HG03520 (cell line): ENCODE measurements around the gene ATP2B2.

Experiments used
- ATAC-seq: cut with Tn5 transposase; IDR thresholded peaks from one replicate; pipeline ENCODE4 v1.9.1; 2021; ENCODE audit warnings: mild to moderate bottlenecking, moderate library complexity; ENCODE audit not compliant: unreplicated experiment

ATP2B2 gene

DNA sequence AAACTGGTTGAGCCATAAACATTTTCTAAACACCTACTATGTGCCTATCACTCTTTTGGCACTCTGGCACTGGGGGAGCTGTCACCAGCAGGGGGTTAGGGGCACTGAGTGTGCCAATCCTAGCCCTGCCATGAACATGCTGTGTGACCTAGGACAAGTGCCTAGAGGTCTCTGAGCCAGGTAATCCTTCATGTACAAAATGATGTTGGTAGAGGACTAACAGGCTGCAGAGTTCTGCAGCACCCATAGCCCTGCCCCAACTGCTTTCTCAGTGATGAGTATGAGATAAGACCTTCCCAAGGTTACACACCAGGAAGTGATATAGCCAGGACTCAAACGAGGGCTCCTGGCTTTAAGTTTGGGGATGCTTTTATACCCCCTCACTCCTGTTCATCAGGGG lies 99.6 kb downstream of the ATP2B2 start:
- no peak for ATAC-seq

DNA sequence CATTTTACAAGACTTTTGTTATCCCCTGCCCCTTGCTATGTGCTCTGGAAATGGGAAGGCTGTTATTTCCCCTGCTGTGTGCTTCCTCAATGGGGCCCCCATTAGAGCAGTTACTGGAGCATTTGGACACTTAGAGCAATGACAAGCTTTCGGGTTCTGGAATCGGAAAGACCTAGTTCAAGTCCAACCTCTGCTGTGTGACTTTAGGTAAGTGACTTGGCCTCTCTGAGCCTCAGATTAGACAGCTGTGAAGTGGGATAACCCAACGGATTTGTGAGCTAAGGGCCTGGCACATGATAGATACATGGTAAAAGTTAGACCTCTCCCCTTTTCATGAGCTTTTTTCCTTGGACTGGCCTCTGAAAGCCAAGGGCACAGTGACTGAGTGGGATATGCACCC lies 100.5 kb downstream of the ATP2B2 start:
- ATAC-seq, result no peak

DNA sequence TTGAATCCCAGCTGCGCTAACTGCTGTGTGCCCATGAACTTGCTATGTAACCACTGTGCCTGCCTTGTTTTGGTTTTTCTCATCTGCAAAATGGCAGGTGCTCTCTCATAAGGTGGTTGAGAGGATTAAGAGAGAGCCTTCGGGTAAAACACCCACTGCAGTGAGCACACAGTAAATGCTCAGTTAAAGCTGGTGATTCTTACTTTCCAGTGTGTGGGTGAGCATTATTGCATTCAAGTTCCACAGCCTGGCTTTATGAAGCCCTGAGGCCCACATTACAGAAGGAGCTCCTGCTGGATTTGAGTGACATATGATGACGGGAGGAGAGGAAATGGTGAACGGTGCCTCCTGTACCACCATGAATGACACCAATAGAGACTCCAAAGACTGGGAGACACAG lies 101.0 kb downstream of the ATP2B2 start:
- ATAC-seq, result no peak

DNA sequence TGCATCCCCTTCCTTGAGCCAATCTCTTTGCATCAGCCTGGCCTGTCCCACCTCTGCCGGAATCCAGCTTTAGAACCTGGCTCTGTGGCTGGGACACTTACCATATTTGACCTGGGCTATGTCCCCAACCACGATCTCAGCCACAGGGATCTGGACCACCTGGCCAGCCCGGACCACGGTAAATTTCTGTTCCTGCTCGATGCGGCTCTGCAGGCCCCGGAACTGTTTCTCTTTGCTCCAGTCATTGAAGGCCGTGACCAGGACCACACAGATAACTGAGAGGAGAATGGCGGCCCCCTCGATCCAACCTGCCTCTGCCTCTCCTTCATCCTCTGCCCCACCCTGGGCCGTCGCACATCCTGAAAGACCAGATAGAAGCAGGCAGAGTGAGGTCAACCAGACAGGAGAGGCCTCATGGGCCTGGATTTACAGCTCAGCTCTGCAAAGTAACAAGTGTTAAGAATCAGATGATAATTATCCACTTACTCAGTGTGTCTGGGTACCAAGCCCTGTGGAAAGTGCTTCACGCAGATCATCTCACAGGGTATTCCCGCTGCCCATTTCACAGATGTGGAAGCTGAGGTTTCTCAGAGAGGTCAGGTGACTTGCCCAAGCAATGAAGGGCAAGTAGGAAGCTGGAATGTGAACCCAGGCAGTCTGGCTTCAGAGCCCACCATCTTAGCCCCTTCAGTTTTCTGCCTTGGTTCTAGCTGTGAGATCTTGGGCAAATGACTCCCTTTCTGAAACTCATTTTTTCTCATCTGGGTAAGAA lies 103.2 kb downstream of the ATP2B2 start:
- ATAC-seq, result no peak

DNA sequence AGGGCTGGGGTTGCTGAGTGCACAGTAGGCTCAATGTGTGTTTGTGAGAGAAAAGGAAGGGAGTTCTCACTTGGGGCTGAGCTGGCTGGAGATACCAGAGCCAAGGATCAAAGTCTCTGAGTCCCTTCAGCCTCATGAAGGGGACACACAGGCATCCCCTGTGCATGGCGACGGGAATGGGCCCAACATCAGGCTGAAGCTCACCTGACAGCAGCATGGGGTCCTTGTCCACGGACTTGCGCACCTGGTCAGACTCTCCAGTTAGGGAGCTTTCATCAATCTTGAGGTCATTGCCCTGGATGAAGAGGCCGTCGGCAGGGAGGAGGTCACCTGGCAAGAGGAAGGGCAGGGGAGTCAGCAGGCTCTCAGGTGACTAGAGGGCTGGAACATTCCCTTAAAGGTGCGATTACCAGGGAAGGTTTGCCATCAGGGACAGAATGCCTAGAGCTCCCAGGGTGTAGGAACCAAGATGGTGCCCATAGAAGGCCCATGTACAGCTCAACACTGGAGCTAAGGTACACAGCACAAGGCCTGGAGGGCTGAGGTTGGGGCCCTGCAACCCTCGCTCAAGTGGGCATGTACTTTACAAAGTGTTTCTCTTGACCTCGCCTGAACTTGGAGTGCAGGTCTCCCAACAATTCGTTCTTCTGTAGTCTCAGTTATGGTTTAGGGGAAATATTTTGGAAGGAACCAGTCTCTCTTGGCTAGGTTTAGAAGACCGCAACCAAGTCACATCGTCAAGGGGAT lies 104.5 kb downstream of the ATP2B2 start:
- no peak for ATAC-seq

DNA sequence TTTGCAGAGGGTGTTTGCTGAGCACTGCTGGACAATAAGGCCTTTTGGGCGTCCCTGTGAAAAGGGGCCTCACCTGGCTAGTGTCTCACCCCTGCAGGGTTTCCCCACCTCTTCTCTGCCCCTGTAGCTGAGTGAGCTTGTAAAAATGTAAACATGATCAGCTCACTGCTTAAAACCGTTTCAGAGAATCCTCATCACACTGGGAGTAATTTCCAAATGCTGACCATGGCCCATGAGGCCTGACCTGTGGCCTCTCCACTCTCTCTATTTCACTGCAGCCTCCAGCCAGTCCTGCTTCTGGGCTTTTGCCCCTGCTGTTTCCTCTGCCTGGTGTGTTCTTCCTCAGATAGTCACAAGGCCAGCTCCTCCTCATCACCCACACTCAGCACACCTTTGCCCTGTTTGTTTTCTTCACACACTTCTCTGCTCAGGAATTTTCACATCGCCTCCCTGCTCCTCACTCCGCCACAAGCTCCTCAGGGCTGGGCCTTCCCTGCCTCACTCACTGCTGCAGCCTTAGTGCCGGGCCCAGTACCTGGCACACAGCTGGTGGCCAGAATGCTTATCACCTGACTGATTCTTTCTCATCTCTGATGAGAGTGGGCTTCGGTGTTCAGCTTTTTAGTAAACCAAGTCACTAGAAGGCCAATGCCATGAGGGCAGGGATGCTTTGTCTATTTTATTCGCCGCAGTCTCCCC lies 105.2 kb downstream of the ATP2B2 start:
- ATAC-seq, result no peak

DNA sequence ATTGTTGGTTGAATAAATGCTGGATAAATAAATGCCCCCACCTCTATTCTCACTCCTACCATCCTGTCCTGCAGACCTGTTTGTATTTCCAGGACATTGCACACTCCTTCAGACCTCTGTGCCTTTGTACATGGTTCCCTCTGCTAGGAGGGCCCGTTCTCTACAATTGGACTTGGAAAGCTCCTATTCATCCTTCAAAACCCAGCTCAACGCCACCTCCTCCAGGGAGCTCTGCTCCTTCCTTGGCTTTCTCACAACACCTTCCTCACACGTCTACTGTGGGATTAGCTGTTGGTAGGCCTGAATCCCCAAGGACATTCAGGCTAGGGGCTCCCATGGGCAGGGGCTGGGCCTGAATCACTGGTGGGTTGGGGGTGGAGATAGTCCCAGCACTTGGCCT lies 105.8 kb downstream of the ATP2B2 start:
- no peak for ATAC-seq

DNA sequence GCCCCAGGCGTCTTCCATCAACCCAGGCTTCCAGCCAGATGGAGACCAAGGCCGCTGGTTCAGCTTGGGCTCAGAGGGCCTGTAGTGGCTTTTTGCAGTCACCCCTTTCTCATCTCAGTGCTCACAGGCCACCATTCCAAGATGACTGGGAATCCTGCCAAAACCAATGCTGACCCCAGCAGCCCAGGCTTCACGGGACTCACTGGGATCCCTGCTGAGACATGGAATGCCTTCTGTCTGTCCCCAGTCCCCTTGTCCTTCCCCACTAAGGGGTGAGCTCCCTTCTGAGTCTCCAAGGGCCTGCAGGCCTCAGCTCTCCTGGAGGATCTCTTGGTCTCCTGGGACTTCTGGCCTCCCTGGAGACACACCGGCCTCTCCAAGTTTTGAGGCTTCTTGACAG lies 107.0 kb downstream of the ATP2B2 start:
- ATAC-seq, result no peak

DNA sequence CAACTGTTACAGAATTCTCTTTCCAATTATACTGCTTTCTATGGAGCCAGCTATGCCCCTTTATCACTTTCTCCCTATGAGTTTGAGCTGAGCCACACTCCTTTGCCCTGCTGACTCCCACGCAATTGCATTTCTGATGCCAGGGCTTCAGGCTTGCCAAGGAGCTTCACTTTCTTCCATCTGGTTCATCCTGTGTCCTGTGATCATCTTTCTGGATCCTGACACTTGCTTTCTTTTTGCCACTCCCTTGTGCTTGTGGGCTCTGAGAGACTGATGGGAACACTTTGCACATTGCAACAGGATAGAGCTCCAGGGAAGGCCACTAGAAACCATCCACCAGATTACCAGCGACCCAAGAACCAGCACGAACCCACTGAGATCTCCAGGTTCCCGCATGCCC lies 107.5 kb downstream of the ATP2B2 start:
- no peak for ATAC-seq

DNA sequence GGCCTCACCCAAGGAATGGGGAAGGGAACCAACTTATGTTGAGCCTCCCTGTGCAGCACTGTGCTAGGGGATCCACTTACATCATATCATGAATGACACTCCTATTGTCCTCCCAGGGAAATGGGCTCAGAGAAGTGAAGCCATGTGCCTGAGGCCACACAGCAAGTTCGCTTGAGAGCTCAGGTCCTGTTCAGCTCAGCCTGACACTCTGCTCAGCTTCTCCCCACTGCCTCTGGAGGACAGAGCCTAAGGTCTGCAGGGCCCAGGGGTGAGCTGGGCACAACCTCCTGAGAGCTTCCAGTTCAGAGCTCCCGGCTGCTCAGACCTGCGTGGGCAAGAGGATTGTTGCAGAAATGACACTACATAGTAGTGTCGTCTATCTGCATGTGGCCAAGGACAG lies 108.5 kb downstream of the ATP2B2 start:
- ATAC-seq, result no peak

DNA sequence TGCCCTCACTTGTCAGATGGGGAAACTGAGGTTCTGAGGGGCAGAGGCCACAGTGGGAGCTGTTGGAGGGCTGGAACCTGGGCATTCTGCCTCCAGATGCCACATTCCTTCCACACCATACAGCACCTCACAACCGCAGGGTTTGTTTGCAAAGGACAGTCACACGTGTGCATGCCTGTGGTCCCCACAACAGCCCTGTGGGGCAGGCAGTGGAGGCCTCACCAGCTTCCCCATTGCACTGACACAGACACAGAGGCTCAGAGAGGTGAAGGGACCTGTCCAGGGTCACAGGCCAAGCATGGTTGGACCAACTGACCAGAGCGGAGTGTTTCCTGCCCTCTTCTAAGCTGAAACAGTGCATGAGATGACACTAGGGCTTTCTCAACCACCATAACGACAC lies 109.3 kb downstream of the ATP2B2 start:
- ATAC-seq, result no peak

DNA sequence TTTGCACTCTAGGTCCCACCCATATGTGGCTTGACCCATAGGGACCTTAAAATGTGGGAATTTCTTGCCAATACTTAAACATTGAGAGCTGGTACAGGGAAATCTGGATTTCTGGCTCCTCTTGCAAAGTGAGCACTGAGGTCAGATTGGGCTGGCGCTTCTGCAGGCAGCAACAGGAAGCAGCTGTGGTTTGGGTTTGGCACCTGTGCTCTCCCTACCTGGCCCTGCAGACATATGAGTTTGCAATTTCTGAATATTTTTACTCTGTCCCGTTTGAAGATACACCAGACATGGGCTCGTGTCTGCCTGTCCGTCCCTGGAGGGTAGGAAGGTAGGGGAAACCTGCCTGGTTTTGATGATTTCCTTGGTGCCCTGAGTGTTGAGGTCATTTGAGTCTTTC lies 109.7 kb downstream of the ATP2B2 start:
- no peak for ATAC-seq

DNA sequence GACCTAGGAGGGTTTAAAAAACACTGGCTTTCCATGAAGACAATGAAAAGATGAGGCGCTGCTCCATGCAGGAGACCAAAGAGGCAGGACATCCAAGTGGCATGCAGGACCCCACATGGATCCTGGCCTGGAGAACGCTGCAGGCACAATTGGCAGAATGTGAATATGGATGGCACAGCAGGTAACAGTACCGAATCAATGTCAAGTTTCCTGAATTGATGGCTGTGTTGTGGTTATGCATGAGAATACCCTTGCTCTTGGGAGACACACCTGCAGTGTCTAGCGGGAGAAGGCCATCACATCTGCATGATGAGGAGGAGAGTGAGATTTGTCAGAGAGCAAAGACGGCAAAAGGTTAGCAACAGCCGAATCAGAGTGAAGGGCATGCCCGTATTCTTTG lies 110.2 kb downstream of the ATP2B2 start:
- no peak for ATAC-seq

DNA sequence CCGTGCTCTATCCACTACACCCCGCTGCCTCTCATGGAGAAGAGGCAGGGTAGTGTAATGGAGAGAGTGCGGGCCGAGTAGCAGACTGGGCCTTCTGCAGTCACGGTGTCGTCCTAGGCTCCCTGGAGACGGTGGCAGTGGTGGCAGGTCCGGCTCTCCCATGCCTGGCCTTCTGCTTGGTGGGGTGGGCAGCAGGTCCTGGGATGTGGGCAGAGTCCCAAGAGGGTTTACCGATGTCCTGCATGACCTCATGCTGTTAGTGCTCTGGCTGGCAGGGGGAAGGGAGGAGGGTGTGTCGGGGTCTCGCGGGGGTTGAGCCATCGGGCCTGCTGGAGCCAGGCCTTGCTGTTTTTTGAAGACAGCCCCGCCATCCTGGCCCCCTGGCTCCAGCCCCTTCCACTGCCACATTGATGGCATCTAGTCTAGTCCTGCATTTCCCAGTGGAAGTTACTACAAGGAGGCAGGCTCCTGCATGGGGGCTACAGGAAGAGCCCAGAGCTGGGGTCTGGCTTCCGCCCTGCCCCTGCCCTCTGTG lies 110.8 kb downstream of the ATP2B2 start:
- no peak for ATAC-seq

DNA sequence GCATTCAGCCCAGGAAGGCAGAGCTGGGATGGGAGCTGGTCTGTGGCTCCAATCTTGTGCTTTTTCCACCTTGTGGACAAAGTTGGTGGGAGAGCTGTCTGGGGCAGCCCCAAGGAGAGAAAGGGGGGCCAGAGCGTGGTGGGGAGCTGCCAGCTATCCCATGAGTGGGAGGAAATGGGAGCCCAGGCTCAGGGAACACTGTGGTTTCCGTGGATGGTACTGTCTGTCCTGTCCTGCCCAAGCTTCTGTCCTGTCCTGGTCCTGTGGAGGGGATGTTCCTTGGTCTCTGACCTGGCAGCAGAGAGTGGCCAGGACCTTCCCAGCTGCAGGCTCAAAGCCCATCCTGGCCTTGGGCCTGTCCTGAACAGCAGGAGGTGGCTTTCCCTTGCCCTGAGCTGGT lies 111.9 kb downstream of the ATP2B2 start:
- no peak for ATAC-seq

DNA sequence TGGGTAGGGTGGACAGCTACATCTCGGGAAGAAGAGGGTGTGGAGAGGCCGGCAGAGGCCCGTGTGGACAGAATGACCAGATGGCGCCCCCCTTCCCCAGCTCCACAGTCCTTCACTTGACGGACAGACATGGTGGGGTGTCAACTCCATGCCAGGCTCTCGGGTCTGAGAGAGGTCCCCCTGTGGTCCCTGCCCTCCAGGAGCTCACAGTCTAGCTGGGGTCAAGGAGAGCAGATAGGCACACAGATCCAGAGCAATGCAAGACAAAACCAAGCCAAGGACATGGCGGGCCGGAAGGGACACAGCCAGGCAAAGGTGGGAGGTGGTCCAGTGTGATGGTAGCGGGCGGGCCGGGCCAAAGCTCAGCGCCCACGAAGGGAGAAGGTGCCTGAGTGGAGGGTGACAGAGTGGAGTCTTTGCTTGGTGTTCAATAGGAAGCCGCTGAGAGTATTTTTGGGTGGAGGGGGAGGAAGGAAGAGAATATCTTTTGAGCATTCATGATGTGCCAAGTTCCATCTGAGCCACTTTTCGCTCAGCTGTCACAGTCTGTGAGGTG lies 112.4 kb downstream of the ATP2B2 start:
- no peak for ATAC-seq

DNA sequence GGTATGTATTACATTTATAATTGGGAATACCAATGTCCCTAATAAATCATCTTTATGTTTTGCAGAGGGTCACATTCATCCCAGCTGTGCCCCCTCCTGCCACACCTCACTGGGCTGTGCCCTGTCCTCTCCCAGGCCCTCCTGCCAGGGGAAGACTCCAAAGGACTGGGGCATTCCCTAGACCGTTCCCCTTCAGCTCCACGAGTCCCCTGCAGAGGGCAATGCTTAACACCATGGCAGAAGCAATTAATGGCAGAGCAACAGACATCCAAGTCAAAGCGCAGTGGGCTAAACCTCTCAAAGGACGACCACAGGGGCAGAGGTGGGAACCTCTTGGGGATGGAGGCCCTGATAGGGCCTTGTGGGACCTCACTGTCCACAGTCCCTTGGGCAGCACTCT lies 113.1 kb downstream of the ATP2B2 start:
- ATAC-seq, result no peak

DNA sequence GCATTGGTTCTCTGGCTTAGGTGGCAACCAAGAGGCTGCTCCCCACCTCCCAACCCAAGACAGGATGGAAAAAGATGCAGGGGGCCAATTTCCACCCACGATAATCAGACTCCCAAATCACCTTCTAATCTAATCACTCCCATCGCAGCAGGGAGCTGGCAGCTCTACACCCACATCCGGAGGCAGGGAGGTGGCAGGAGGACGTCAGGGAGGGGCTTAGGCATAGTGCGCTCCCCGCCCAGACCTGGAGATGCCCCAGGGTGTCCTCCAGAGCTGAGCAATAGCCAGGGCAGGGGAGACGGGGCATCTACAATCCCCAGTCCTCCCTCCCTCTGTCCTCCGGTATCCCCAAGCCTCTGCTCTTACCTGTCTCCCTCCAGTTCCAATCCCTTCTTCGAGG lies 114.0 kb downstream of the ATP2B2 start:
- ATAC-seq, result no peak

DNA sequence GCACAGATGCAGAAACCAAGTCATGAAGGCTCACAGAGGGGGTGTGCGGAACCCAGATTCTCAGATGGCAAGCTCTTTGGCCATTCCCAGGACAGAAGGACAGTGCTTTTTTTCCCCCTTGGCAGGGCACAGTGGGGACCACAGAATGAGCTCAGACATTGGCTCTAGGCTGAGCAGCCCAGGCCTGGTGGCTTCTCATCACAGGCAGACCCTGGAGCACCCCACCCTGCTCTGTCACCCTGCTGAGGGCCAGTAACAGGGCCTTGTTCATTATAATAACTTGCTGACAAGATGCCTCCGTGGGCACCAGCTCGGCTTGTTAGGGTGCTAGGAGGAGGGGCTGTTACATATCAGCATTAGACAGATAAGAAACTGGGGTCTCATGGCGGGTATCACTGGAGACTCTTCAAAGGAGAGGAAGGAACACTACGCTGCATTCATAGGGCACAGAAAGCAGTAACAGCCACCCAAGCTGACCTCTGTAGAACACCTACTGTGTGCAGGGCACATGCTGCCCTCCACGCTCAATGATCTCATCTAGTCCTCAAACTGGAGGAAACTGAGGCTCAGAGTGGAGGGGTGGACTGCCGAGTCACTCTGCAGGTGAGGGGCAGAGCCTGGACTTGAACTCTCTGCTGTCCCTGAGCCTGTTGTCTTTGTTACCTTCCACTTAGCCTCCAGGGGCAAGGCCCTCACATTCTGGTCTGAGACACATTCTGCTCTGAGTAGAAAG lies 114.6 kb downstream of the ATP2B2 start:
- ATAC-seq, result no peak

DNA sequence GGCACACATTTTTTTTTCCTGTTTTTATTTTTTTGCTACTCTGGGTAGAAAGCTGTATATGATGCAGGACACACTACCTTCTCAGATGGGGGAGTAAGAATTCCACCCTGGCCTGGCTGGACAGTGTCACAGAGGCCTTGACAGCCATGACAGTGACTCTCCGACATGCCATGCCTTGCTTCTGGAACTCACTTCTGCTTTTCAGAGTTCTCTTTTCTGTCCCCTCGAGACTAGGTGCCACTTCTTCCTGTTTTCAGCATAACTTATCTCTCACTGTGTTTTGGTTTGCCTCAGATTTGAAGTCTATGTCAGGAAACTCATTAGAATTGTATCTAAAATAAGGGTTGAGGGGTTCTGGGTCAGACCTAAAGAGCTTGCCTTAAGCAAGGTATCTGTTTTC lies 115.4 kb downstream of the ATP2B2 start:
- ATAC-seq, result peak; percentile 72

DNA sequence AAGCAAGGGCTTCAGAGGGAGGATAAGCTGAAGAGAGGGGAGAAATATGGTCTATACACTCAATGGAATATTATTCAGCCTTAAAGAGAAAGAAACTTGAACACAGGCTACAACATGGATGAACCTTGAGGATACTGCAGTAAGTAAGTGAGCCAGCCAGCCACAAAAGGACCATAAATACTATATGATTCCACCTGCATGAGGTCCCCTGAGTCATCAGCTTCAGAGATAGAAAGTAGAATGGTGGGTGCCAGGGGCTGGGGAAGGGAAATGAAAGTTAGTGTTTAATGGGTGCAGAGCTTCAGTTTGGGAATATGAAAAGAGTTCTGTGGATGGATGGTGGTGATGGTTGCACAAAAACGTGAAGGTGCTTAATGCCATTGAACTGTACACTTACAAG lies 116.0 kb downstream of the ATP2B2 start:
- ATAC-seq, result no peak
